ENCODE measurements around the gene BHLHA9. TPM values are rescaled to one million over a fixed set of nuclear protein-coding genes. Genes with fewer than 3 reads are reported as not detected.

BHLHA9 gene
- total RNA-seq = not detected

DNA sequence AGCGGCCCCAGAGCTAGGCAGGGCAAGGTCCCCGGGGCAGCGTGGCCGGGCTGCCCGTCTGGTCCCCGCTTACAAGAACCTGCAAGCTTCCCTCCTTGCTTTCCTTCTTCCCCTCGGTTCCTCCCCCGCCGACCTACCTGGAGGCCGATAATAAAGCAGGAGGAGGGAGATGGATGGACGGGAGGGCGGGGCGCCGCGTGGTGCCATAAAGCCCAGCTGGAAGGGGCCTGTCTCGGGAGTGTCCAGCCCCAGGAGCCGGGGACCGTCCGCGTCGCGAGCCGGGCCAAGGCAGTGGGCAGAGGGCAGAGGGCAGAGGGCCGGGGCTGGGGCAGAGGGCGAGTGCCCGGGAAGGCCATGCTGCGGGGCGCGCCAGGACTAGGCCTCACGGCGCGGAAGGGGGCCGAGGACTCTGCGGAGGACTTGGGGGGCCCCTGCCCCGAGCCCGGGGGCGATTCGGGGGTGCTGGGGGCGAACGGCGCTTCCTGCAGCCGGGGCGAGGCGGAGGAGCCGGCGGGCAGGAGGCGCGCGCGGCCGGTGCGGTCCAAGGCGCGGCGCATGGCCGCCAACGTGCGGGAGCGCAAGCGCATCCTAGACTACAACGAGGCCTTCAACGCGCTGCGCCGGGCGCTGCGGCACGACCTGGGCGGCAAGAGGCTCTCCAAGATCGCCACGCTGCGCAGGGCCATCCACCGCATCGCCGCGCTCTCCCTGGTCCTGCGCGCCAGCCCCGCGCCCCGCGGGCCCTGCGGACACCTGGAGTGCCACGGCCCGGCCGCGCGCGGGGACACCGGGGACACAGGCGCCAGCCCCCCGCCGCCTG lies at the start of gene BHLHA9:
Gene BHLHA9, plus strand, starts transcription at position 235 of the 820 bp plus-strand sequence. Its CDS starts 120 bp downstream, at position 355.
- H3K27me3 ChIP-seq = peaks cover 0 to 63% (median 0%) of the 10 kb centered on the region in 4 donors
- H3K36me3 ChIP-seq = no peaks in the 10 kb centered on the region
- intact Hi-C loops (cut with DNase I) = no loop called here
- peaks cover 0 to 35% (median 10%) of the 10 kb centered on the region in 3 donors for H3K4me1 ChIP-seq
- H3K4me3 ChIP-seq = peak within 1 kb of the TSS in 1 of 4 donors; percentile 37
- DNase-seq = no peak
- WGBS, 2 donors = 23% methylated on average over 8 of the region's 93 CpGs; no CpG with 5 or more reads in 1 of the 2 donors
- TF ChIP-seq, protein P1, sequence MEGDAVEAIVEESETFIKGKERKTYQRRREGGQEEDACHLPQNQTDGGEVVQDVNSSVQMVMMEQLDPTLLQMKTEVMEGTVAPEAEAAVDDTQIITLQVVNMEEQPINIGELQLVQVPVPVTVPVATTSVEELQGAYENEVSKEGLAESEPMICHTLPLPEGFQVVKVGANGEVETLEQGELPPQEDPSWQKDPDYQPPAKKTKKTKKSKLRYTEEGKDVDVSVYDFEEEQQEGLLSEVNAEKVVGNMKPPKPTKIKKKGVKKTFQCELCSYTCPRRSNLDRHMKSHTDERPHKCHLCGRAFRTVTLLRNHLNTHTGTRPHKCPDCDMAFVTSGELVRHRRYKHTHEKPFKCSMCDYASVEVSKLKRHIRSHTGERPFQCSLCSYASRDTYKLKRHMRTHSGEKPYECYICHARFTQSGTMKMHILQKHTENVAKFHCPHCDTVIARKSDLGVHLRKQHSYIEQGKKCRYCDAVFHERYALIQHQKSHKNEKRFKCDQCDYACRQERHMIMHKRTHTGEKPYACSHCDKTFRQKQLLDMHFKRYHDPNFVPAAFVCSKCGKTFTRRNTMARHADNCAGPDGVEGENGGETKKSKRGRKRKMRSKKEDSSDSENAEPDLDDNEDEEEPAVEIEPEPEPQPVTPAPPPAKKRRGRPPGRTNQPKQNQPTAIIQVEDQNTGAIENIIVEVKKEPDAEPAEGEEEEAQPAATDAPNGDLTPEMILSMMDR (IDR thresholded peaks at IDR 0.05) = no peak
- no peak for TF ChIP-seq POLR2A (IDR thresholded peaks at IDR 0.05)
- H3K9me3 ChIP-seq = no peaks in the 10 kb centered on the region
- no peak within 1 kb of the TSS for H3K27ac ChIP-seq

- H3K27me3 ChIP-seq = peaks cover 0 to 33% (median 0%) of the 10 kb centered on the region in 4 donors
- H3K27ac ChIP-seq = no peak overlapping the region
- TF ChIP-seq, protein P1 (IDR thresholded peaks at IDR 0.05) = no peak
- TF ChIP-seq POLR2A (IDR thresholded peaks at IDR 0.05) = no peak
- no peak overlapping the region for H3K4me3 ChIP-seq
- no peaks in the 10 kb centered on the region for H3K4me1 ChIP-seq
- intact Hi-C loops (cut with DNase I) = no loop called here
- H3K9me3 ChIP-seq = no peaks in the 10 kb centered on the region
- no peaks in the 10 kb centered on the region for H3K36me3 ChIP-seq
- DNase-seq = no peak
- WGBS, 2 donors = 72 to 75% methylated on average over 7 of the region's 7 CpGs
These were observed 49.0 kb upstream of the BHLHA9 start for GRCh38 chr17:1221209-1221608.

DNA sequence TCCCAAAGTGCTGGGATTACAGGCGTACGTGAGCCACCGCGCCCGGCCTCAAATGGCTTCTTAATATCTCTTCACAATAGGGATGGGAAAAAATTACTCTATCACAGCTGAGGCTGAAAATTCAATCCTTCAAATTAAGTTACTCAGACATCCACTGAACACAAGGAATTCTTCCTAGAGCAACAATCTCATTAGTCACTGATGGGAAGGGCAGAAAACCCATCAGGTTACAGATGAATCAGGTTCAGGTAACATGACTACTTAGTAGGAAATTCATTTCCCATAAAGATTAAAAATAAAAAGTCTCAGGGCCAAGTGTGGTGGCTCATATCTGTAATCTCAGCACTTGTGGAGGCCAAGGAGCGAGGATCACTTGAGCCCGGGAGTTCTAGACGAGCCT lies 47.9 kb upstream of the BHLHA9 start:
- intact Hi-C loops (cut with DNase I) = no loop called here

GRCh38 chr17:1223662-1224061 lies 46.6 kb upstream of the BHLHA9 start:
- DNase-seq = no peak
- Histone ChIP-seq H3K4me1 (peaks cover 4 to 10% (median 9%) of the 10 kb centered on the region in 3 donors), H3K9me3 (no peaks in the 10 kb centered on the region), H3K27me3 (peaks cover 3 to 32% (median 5%) of the 10 kb centered on the region in 4 donors), H3K36me3 (no peaks in the 10 kb centered on the region), H3K4me3 (no peak overlapping the region), H3K27ac (no peak overlapping the region)
- TF ChIP-seq, protein P1 (IDR thresholded peaks at IDR 0.05) = no peak
- no peak for TF ChIP-seq POLR2A (IDR thresholded peaks at IDR 0.05)
- 78 to 82% methylated on average over 10 to 12 of the region's 14 CpGs for WGBS, 2 donors
- intact Hi-C loops (cut with DNase I) = no loop called here

More for the DNA sequence above, 47.9 kb upstream of the BHLHA9 start:
- no peaks in the 10 kb centered on the region for H3K36me3 ChIP-seq
- H3K4me3 ChIP-seq = no peak overlapping the region
- TF ChIP-seq, protein P1 (IDR thresholded peaks at IDR 0.05) = no peak
- no peak for TF ChIP-seq POLR2A (IDR thresholded peaks at IDR 0.05)
- no peak overlapping the region for H3K27ac ChIP-seq
- peaks cover 0 to 30% (median 0%) of the 10 kb centered on the region in 4 donors for H3K27me3 ChIP-seq
- H3K9me3 ChIP-seq = no peaks in the 10 kb centered on the region
- H3K4me1 ChIP-seq = no peaks in the 10 kb centered on the region
- WGBS, 2 donors = 81 to 88% methylated on average over 7 of the region's 8 CpGs
- no peak for DNase-seq

DNA sequence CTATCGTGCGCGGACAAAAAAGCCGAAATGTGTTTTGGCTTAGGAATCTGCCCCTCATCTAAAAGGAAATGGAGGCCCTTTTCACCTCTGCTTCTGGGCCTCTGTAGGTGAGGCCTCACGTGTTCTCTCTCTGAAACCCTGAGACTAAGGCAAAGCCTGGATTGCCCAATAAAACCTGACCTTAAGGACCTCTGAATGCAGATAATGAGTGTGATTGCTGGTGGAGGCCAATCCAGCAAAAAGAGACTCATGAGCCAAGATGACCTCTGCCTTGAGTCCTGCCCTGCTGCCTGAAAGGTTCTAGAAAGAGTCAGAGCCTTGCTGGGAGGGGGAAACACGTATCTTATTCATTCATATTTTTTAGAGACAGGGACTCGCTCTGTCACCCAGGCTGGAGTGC lies 45.9 kb upstream of the BHLHA9 start:
- no peak for TF ChIP-seq POLR2A (IDR thresholded peaks at IDR 0.05)
- TF ChIP-seq, protein P1 (IDR thresholded peaks at IDR 0.05) = no peak
- intact Hi-C loops (cut with DNase I) = no loop called here
- DNase-seq = no peak
- Histone ChIP-seq H3K27me3 (peaks cover 3 to 38% (median 6%) of the 10 kb centered on the region in 4 donors), H3K4me3 (no peak overlapping the region), H3K4me1 (peaks cover 4 to 17% (median 16%) of the 10 kb centered on the region in 3 donors), H3K27ac (no peak overlapping the region), H3K36me3 (no peaks in the 10 kb centered on the region), H3K9me3 (no peaks in the 10 kb centered on the region)
- WGBS, 2 donors = 67 to 88% methylated on average over 7 of the region's 7 CpGs
